ENCODE measurements around the gene WNT7A.

WNT7A gene

DNA sequence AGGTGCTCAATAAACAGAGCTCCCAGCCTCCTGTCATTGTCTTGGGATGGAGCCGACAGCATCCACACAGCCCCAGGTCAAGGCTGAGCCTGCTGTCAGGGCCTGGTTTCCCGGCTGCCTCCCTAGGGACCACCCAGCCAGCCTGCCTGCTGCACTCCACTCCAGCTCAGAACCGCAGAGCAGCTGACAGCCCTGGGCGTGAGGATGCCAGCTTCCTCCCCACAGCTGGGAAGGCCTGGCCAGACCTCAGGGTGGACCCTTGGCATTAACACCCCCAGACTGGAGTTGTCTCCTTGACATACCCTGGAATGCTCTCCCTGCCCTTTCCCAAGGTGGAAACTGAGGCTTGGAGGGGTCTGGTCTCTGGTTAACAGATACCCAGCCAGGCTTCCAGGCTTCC, 112.0 kb downstream of the WNT7A start:
- DNase-seq = no peak

DNA sequence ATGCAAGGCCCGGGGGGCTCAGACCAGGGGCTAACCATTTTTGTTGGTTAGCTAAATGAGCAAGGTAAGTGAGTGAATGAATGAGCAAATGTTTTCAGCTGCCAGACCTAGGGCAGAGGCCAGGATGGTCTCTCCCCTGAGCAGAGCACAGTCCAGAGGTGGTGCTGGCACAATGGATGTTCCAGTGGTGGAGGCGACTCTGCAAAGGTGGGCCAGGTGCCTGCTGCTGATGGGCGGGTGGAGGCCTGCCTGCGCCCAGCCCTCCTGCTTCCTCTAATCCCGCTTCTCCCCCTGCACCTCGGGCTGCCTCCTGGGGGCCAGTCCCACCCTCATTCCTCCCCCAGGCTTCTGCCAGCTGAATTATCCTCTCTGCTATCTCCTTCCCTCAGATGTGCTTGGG, 112.8 kb downstream of the WNT7A start:
- no peak for DNase-seq

Data from T1000 (cell line).